Uterus (tissue), 4 donors: ENCODE data around the gene ZBTB11. TPM values are rescaled to one million over a fixed set of nuclear protein-coding genes. Genes with fewer than 3 reads are reported as not detected.

Experiments used
- DNase-seq, 2 donors: peaks; one replicate each; pipeline ENCODE4 v3.0.0-alpha.2; 2019 to 2020
- H3K27ac ChIP-seq, 2 donors: fragments of 200-600 bp; sonication (generic); 1 replicate in 1 of 2; 2 replicates in 1 of 2; pipeline ENCODE4 v1.5.1; 2016 to 2018
- H3K27me3 ChIP-seq, 2 donors: fragments of 200-600 bp; sonication (generic); one replicate each; pipeline ENCODE4 v1.5.1; 2018 to 2019; ENCODE audit warnings: control low read depth in 1 of 2
- H3K36me3 ChIP-seq, 2 donors: fragments of 200-600 bp; sonication (generic); one replicate each; pipeline ENCODE4 v1.5.1; 2019; ENCODE audit warnings: control low read depth in 1 of 2
- H3K4me1 ChIP-seq, 2 donors: fragments of 200-600 bp; sonication (generic); one replicate each; pipeline ENCODE4 v1.5.1; 2018 to 2019; ENCODE audit warnings: control low read depth in 1 of 2
- H3K4me3 ChIP-seq, 2 donors: fragments of 200-600 bp; sonication (generic); 1 replicate in 1 of 2; 2 replicates in 1 of 2; pipeline ENCODE4 v1.5.1; 2018 to 2019; ENCODE audit warnings: mild to moderate bottlenecking in 1 of 2
- H3K9me3 ChIP-seq, 2 donors: fragments of 200-600 bp; sonication (generic); one replicate each; pipeline ENCODE4 v1.5.1; 2019; ENCODE audit warnings: control low read depth in 1 of 2
- POLR2A ChIP-seq, 2 donors: fragments of 450-650 bp; IDR thresholded peaks; one replicate each; pipeline ENCODE4 v1.6.1; 2016; ENCODE audit warnings: antibody characterized with exemption in 2 of 2, mild to moderate bottlenecking in 1 of 2, moderate library complexity in 1 of 2
- intact Hi-C: fragments of 100-400 bp; cut with DNase I; formaldehyde crosslinking; loops from one replicate; pipeline ENCODE4 v1.15.1; 2023; ENCODE audit warnings: low total_unique reads
- total RNA-seq, 4 donors: library from RNA; depleted of rRNA in 3 of 4; stranded (reverse); fragments of >200 nt in 3 of 4; gene quantifications; one replicate each; pipeline versions ENCODE4 v1.1.0 to v1.2.4, GENCODE V29; 2014 to 2023
- TF ChIP-seq, protein P1 (sequence below), 4 experiments: fragments of 200-600 bp in 2 of 4; fragments of 450-650 bp in 2 of 4; sonication (generic) in 2 of 4; IDR thresholded peaks; one replicate each; pipeline ENCODE4 v1.5.1; 2016 to 2019; ENCODE audit warnings: antibody characterized with exemption in 4 of 4, mild to moderate bottlenecking in 2 of 4, moderate library complexity in 1 of 4
- donor health status: DM: yes; HTN: yes; CAD: no.

Gene ZBTB11
- total RNA-seq, 4 donors from 2014 or later, result 16.1 to 42.0 (median 25.7) TPM

DNA sequence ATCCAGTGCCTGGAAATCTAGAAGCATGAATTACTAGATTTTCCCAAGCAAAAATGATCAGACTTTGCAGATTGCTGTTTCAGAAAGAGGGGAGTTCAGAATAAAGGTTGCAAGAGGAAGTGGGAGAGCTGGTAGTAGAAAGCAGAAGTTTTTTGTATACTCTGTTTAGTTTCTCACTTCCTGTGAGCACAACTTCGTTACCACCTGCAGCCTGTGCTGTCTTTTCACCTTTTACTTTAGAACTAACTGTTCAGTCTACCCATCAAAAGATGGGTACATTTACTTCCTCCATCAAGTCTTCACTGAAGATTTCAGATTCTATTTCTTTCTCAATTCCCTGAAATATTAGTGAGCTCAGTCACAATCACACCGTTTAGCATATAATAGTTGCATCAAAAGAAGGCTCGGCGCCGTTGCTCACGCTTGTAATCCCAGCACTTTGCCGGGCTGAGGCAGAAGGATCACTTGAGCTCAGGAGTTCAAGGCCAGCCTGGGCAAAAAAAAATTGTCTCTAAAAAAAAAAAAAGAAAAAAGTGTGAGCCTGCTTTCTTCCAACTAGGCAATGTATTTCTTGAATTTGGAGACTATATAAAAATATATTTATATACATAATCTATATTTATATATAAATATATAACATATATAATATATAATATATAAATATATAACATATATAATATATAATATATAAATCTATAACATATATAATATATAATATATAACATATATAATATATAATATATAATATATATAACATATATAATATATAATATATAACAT is 45.7 kb upstream of the ZBTB11 start:
- no peak for DNase-seq
- H3K4me3 ChIP-seq, result no peak overlapping the region
- no peaks in the 10 kb centered on the region for H3K27me3 ChIP-seq
- H3K9me3 ChIP-seq, result no peaks in the 10 kb centered on the region
- no peak for TF ChIP-seq POLR2A (IDR thresholded peaks at IDR 0.05)
- TF ChIP-seq, protein P1, sequence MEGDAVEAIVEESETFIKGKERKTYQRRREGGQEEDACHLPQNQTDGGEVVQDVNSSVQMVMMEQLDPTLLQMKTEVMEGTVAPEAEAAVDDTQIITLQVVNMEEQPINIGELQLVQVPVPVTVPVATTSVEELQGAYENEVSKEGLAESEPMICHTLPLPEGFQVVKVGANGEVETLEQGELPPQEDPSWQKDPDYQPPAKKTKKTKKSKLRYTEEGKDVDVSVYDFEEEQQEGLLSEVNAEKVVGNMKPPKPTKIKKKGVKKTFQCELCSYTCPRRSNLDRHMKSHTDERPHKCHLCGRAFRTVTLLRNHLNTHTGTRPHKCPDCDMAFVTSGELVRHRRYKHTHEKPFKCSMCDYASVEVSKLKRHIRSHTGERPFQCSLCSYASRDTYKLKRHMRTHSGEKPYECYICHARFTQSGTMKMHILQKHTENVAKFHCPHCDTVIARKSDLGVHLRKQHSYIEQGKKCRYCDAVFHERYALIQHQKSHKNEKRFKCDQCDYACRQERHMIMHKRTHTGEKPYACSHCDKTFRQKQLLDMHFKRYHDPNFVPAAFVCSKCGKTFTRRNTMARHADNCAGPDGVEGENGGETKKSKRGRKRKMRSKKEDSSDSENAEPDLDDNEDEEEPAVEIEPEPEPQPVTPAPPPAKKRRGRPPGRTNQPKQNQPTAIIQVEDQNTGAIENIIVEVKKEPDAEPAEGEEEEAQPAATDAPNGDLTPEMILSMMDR (IDR thresholded peaks at IDR 0.05), result no peak
- intact Hi-C loops, result no loop called here
- no peak overlapping the region for H3K27ac ChIP-seq
- no peaks in the 10 kb centered on the region for H3K4me1 ChIP-seq
- no peaks in the 10 kb centered on the region for H3K36me3 ChIP-seq

DNA sequence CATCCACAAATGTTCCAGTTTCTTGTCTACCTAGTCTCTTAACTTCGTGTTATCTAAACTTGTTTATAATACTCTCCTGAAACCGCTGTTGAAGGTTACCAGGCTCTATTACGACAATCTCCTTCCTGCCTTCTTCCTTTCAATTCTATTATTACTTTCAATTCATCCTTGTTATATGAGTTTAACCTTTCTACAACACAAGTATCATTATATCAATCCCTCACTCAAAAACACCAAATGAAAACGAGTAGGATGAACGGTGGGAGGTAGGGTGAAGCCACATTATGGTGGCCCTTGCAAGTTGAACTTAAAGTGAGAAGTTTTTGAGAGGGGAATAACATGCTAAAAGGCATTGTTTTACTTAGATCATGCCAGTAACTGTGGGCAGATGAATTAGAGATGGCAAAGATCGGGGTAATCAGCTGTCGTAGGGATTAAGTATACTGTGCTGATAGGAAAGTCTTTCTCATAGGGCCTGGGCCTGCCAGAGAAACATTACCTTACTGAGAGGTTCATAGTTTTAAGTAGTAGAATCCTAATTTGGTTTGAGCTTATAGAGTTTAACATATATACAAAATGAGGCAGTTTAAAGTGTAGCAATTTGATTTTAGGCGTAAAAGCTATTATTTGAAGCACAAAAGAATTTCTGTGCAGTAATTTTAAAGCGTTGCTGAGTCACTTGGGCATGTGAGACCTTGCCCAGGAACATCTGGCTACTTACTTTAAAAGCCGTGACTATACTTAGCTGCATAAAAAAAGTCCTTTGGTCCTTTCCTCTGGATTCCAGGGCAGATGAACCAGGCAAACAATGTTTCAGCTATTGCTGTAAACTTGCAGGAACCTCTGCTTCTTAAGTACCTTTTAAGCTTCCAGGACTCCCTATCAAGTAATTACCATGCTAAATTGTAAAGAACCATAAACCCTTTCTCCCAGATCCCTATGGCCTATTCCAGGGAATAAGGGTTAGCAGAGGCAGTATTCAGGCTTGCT is 44.2 kb upstream of the ZBTB11 start:
- Histone ChIP-seq H3K9me3 (no peaks in the 10 kb centered on the region), H3K36me3 (no peaks in the 10 kb centered on the region), H3K27ac (no peak overlapping the region), H3K4me3 (no peak overlapping the region), H3K4me1 (no peaks in the 10 kb centered on the region), H3K27me3 (no peaks in the 10 kb centered on the region)
- intact Hi-C loops, result no loop called here
- TF ChIP-seq, protein P1 (IDR thresholded peaks at IDR 0.05), result no peak
- TF ChIP-seq POLR2A (IDR thresholded peaks at IDR 0.05), result no peak
- DNase-seq, result no peak

DNA sequence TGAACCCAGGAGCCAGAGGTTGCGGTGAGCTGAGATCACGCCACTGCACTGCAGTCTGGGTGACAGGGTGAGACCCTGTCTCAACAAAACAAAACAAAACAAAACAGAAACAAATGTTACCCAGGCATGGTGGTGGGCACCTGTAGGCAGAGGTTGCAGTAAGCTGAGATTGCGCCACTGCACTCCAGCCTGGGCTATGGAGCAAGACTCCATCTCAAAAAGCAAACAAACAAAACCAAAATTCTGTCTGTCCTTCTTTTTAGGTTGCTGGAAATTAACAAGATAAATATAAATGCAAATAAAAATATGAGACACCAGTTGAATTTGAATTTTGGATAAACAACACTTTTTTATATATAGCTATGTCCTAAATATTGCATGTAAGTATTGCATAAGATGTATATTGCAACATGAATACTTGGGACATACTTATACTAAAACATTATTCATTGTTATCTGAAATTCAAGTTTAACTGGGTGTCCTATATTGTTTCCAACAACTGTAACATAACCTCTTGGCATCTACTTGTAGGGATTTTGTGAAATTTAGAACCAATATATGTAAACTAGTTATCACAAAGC is 42.8 kb upstream of the ZBTB11 start:
- TF ChIP-seq POLR2A (IDR thresholded peaks at IDR 0.05), result no peak
- TF ChIP-seq, protein P1 (IDR thresholded peaks at IDR 0.05), result no peak
- intact Hi-C loops, result no loop called here
- no peak for DNase-seq
- Histone ChIP-seq H3K27ac (no peak overlapping the region), H3K9me3 (no peaks in the 10 kb centered on the region), H3K4me1 (no peaks in the 10 kb centered on the region), H3K36me3 (no peaks in the 10 kb centered on the region), H3K27me3 (no peaks in the 10 kb centered on the region), H3K4me3 (no peak overlapping the region)

DNA sequence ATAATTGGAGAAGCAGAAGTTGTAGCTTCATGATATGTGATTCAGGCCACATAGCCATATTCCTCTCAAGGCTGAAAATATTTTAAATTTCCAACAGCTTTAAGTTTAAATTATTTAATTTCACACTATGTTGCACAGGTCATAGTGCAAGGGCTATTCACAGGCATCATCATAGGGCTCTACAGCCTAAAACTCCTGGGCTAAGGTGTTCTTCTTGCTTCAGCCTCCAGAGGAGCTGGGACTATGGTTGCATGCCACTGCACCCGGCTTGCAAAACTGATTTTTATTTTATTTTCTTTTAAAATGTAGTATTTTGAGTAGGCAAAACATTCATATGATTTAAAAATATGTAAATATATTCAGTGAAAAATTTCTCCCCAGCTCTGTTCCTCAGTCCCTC is 41.5 kb upstream of the ZBTB11 start:
- no peaks in the 10 kb centered on the region for H3K9me3 ChIP-seq
- DNase-seq, result no peak
- H3K27ac ChIP-seq, result no peak overlapping the region
- intact Hi-C loops, result no loop called here
- H3K36me3 ChIP-seq, result no peaks in the 10 kb centered on the region
- H3K4me3 ChIP-seq, result no peak overlapping the region
- no peaks in the 10 kb centered on the region for H3K27me3 ChIP-seq
- TF ChIP-seq POLR2A (IDR thresholded peaks at IDR 0.05), result no peak
- TF ChIP-seq, protein P1 (IDR thresholded peaks at IDR 0.05), result no peak
- no peaks in the 10 kb centered on the region for H3K4me1 ChIP-seq
